Measurements from ENCODE around the gene AURKA. TPM values are rescaled to one million over a fixed set of nuclear protein-coding genes. Genes with fewer than 3 reads are reported as not detected.
A peak's percentile ranks its signal among the peaks of the same experiment; 100 is the strongest.
"Not testable (repeated sequence)": the region's sequence is repeated elsewhere in the genome, so short reads cannot be mapped to it uniquely, and the experiment has no call there.

AURKA gene
- total RNA-seq, 1 experiment from 2014 or later: 75.3 TPM

GRCh38 chr20:56342783-56343182 is 49.2 kb downstream of the AURKA start:
- intact Hi-C loops (cut with micrococcal nuclease): loop anchor here (5.0 kb wide), 1 partner anchor 155 kb away; no protein-coding TSS in a partner anchor
- no TSS peak for BruUV-seq (replicated peaks)
- no peak overlapping the region for H3K27ac Mint-ChIP-seq (ENCODE audit: low read depth, unreplicated experiment)
- H3K4me3 Mint-ChIP-seq (ENCODE audit: unreplicated experiment): no peak overlapping the region
- no peaks in the 10 kb centered on the region for H3K4me1 Mint-ChIP-seq (ENCODE audit: insufficient read depth, unreplicated experiment)
- H3K27me3 Mint-ChIP-seq (ENCODE audit: insufficient read depth, unreplicated experiment): peaks cover 36% of the 10 kb centered on the region
- no peaks in the 10 kb centered on the region for H3K9me3 Mint-ChIP-seq (ENCODE audit: unreplicated experiment)
- H3K36me3 Mint-ChIP-seq (ENCODE audit: insufficient read depth, unreplicated experiment): no peaks in the 10 kb centered on the region
- ChIA-PET CTCF (interaction anchor here (0.9 to 5.8 kb wide), 12 partner anchors 9 to 208 kb away, joined by 3 to 115 read pairs (median 6); partner anchors contain the start of gene MC3R), POLR2A (interaction anchor here (0.6 to 1.2 kb wide), 4 partner anchors 10 to 59 kb away, joined by 3 read pairs; partner anchors contain the start of gene FAM210B)
- no peak for TF ChIP-seq CTCF (IDR thresholded peaks at IDR 0.05; ENCODE audit: unreplicated experiment)
- no peak for DNase-seq (ENCODE audit: unreplicated experiment)

- H3K27me3 Mint-ChIP-seq (ENCODE audit: insufficient read depth, unreplicated experiment): peaks cover 66% of the 10 kb centered on the region
- H3K36me3 Mint-ChIP-seq (ENCODE audit: insufficient read depth, unreplicated experiment); DNase-seq (ENCODE audit: unreplicated experiment); H3K4me1 Mint-ChIP-seq (ENCODE audit: insufficient read depth, unreplicated experiment); H3K27ac Mint-ChIP-seq (ENCODE audit: low read depth, unreplicated experiment); BruUV-seq (replicated peaks); intact Hi-C loops (cut with micrococcal nuclease); POLR2A ChIA-PET; H3K9me3 Mint-ChIP-seq (ENCODE audit: unreplicated experiment); H3K4me3 Mint-ChIP-seq (ENCODE audit: unreplicated experiment): not testable (repeated sequence)
- CTCF ChIA-PET: interaction anchor here (0.7 to 2.0 kb wide), 3 partner anchors 72 to 88 kb away, joined by 3 to 9 read pairs (median 4); partner anchors contain the start of gene MC3R
These were observed 55.3 kb downstream of the AURKA start for GRCh38 chr20:56336709-56337108.

GRCh38 chr20:56328861-56329260 is 63.2 kb downstream of the AURKA start:
- H3K27ac Mint-ChIP-seq (ENCODE audit: low read depth, unreplicated experiment): no peak overlapping the region
- no peaks in the 10 kb centered on the region for H3K4me1 Mint-ChIP-seq (ENCODE audit: insufficient read depth, unreplicated experiment)
- ChIA-PET CTCF (no interaction called here), POLR2A (interaction anchor here (0.6 kb wide), 1 partner anchor 16 kb away, joined by 3 read pairs; no protein-coding TSS in a partner anchor)
- TF ChIP-seq CTCF (IDR thresholded peaks at IDR 0.05; ENCODE audit: unreplicated experiment): no peak
- no peaks in the 10 kb centered on the region for H3K36me3 Mint-ChIP-seq (ENCODE audit: insufficient read depth, unreplicated experiment)
- intact Hi-C loops (cut with micrococcal nuclease): no loop called here
- BruUV-seq (replicated peaks): no TSS peak
- peaks cover 24% of the 10 kb centered on the region for H3K27me3 Mint-ChIP-seq (ENCODE audit: insufficient read depth, unreplicated experiment)
- H3K4me3 Mint-ChIP-seq (ENCODE audit: unreplicated experiment): no peak overlapping the region
- peak; percentile 46 for DNase-seq (ENCODE audit: unreplicated experiment)
- H3K9me3 Mint-ChIP-seq (ENCODE audit: unreplicated experiment): no peaks in the 10 kb centered on the region

- DNase-seq (ENCODE audit: unreplicated experiment): no peak
- ChIA-PET POLR2A (no interaction called here), CTCF (no interaction called here)
- Mint-ChIP-seq H3K27ac (ENCODE audit: low read depth, unreplicated experiment) (no peak overlapping the region), H3K4me1 (ENCODE audit: insufficient read depth, unreplicated experiment) (no peaks in the 10 kb centered on the region), H3K9me3 (ENCODE audit: unreplicated experiment) (no peaks in the 10 kb centered on the region), H3K27me3 (ENCODE audit: insufficient read depth, unreplicated experiment) (peaks cover 25% of the 10 kb centered on the region), H3K36me3 (ENCODE audit: insufficient read depth, unreplicated experiment) (no peaks in the 10 kb centered on the region), H3K4me3 (ENCODE audit: unreplicated experiment) (no peak overlapping the region)
- BruUV-seq (replicated peaks): no TSS peak
- TF ChIP-seq CTCF (IDR thresholded peaks at IDR 0.05; ENCODE audit: unreplicated experiment): no peak
- intact Hi-C loops (cut with micrococcal nuclease): no loop called here
These were observed 67.2 kb downstream of the AURKA start for GRCh38 chr20:56324806-56325205.

- ChIA-PET CTCF (interaction anchor here (1.0 kb wide), 1 partner anchor 125 kb away, joined by 3 read pairs; no protein-coding TSS in a partner anchor), POLR2A (no interaction called here)
- Mint-ChIP-seq H3K4me3 (ENCODE audit: unreplicated experiment) (no peak overlapping the region), H3K36me3 (ENCODE audit: insufficient read depth, unreplicated experiment) (no peaks in the 10 kb centered on the region), H3K27ac (ENCODE audit: low read depth, unreplicated experiment) (no peak overlapping the region), H3K9me3 (ENCODE audit: unreplicated experiment) (no peaks in the 10 kb centered on the region), H3K27me3 (ENCODE audit: insufficient read depth, unreplicated experiment) (peaks cover 36% of the 10 kb centered on the region), H3K4me1 (ENCODE audit: insufficient read depth, unreplicated experiment) (no peaks in the 10 kb centered on the region)
- intact Hi-C loops (cut with micrococcal nuclease): no loop called here
- no peak for TF ChIP-seq CTCF (IDR thresholded peaks at IDR 0.05; ENCODE audit: unreplicated experiment)
- no TSS peak for BruUV-seq (replicated peaks)
- no peak for DNase-seq (ENCODE audit: unreplicated experiment)
These were observed 68.4 kb downstream of the AURKA start for GRCh38 chr20:56323656-56324055.

Measured in MCF 10A (cell line).